GM12892 (cell line): ENCODE results near the gene HTRA2.
A peak's percentile ranks its signal among the peaks of the same experiment; 100 is the strongest.

ENCODE experiments used
- DNase-seq: peaks from one replicate; pipeline ENCODE4 v3.0.0; 2011; ENCODE audit not compliant: insufficient read length
- FAIRE-seq: peaks from 2 replicates; lab custom pipeline; 2011; peaks lifted over from hg19 to GRCh38; lab: Jason Lieb, UNC
- POLR2A ChIP-seq: IDR thresholded peaks from 2 replicates; pipeline ENCODE4 v1.6.1; 2011; ENCODE audit warnings: low read depth, low read length, control low read depth
- POLR2AphosphoS5 ChIP-seq: IDR thresholded peaks from 2 replicates; pipeline ENCODE4 v1.6.1; 2011; ENCODE audit warnings: low read depth, low read length, control low read depth
- TAF1 ChIP-seq: IDR thresholded peaks from 2 replicates; pipeline ENCODE4 v1.6.1; 2011; ENCODE audit warnings: low read depth, mild to moderate bottlenecking, control low read depth, low read length, borderline replicate concordance

Gene HTRA2

DNA sequence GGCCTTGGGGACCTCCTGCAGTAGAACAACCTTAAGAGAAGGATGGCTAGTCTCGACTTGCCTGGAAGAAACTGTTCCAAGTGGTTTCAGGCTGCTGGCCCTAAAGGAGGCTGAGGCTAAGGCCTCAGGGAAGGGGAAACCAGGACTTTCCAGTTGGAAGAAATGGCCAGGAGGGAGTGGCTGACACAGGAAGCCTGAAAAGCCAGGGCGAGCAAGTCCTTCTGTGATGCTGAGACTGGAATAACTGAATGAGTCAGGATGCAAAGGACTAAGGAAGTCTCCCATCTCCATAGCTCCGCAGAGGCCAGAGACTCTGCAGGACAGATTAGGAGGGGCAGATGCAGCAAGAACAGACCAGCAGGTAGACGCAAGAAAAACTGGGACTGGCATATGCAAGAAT is 7.4 kb downstream of the HTRA2 start:
- DNase-seq (no peak), FAIRE-seq (peak; percentile 27)
- TF ChIP-seq POLR2A (no peak; the same call in 1 of the 2 replicates), TAF1 (no peak), POLR2AphosphoS5 (no peak)

DNA sequence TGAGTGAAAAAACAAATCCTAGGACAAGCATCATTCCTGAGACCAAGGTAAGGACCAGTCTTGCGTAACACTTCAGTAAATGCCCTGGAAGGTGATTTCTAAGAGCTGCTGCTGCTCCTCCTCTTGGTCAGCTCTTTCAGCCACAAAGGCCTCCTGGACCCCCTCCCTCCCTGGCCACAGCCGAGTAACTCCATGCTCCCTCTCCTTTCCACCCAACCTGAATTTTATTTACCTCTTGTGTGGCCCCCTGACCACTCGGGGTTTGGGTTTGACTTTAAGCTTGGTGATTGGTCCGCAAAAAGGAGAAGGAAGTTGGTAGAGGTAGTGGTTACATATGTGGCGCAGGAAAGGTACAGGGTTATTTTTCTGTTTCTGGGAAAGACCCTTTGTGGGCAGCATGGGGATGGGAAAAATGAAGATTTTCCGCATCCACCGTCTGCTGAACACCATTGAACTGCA is 9.2 kb downstream of the HTRA2 start:
- DNase-seq, result no peak
- TF ChIP-seq POLR2A, result no peak
- 0 out of 2 replicates have a peak, but pooled peaks have one; percentile 12 for TF ChIP-seq POLR2AphosphoS5
- FAIRE-seq, result peak; percentile 9

- DNase-seq (no peak), FAIRE-seq (no peak)
- TF ChIP-seq TAF1 (no peak), POLR2AphosphoS5 (0 out of 2 replicates have a peak, but pooled peaks have one; percentile 2), POLR2A (no peak)
Observed at GRCh38 chr2:74540291-74540690, 10.6 kb downstream of the HTRA2 start.

DNA sequence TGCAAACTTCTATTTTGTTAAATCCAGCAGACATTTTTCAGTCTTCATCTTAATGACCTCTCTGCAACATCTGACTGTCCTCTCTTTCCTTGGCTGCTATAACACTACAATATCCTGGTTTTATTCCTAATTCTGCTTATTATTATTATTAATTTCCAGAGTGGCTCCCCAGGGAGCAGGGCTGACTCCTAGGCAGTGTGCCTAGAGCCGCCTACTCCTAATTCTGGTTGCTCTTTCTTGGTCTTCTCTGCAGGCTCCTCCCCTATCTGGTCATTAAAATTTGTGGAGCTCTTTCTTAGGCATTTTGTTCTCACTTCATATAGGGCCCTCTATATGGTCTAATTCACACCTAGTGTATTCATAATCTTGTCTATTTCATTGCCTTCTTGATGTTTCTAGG is 13.2 kb downstream of the HTRA2 start:
- no peak for DNase-seq
- TF ChIP-seq POLR2AphosphoS5 (no peak), TAF1 (no peak)
- FAIRE-seq, result no peak

- DNase-seq, result no peak
- TF ChIP-seq TAF1 (no peak), POLR2AphosphoS5 (no peak), POLR2A (no peak)
- FAIRE-seq, result no peak
Observed at GRCh38 chr2:74544634-74545033, 14.9 kb downstream of the HTRA2 start.

DNA sequence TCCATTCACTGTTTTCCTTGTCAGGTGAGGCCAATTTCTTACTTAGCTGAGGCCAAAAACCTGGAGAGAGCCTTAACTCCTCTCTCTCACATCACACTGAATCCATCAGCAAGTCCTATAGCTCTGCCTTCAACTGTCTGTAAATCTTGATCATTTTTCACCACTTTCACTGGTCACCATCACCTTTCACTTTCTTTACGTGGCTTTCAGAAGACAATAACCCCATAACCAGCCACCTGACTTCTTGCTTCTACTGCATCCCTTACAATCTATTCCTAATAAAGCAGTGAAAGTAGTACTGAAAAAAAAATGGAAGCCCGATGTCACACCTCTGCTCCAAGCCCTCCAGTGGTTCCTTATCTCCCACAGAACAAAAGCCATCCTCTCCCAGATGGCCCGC is 16.3 kb downstream of the HTRA2 start:
- FAIRE-seq (no peak), DNase-seq (no peak)
- no peak for TF ChIP-seq TAF1
- TF ChIP-seq POLR2A, result no peak
- no peak for TF ChIP-seq POLR2AphosphoS5

DNA sequence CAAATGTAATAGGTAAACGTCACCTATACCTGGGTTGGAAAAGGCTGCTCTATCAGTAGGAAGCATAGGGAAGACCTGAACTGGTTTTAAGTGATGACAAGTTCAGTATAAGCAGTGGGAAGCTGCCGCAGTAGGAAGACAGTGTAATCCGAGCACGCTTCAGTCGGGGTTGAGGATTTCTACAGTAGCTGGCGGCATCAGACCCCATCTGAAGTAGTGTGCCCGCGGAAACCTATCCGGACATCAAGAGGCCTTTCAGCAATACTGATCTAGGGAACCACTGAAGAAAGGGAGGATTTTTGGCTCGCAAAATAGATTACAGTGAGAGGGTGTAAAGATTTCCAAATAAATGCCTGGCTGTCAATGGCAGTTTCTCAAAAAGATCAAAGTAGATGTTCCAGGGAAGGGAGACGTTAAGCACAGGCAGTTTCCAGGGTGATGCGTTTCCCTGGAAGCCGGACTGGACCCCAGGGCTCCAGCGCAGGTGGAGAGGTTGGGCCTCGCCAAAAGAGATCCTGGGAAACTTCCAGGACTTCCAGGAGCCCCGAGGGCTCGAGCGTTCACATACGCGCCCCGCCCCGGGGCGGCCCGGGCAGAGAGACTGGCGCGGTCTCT is 18.7 kb downstream of the HTRA2 start:
- DNase-seq, result no peak
- TF ChIP-seq POLR2AphosphoS5, result no peak
- TF ChIP-seq TAF1, result no peak
- TF ChIP-seq POLR2A, result no peak
- no peak for FAIRE-seq

DNA sequence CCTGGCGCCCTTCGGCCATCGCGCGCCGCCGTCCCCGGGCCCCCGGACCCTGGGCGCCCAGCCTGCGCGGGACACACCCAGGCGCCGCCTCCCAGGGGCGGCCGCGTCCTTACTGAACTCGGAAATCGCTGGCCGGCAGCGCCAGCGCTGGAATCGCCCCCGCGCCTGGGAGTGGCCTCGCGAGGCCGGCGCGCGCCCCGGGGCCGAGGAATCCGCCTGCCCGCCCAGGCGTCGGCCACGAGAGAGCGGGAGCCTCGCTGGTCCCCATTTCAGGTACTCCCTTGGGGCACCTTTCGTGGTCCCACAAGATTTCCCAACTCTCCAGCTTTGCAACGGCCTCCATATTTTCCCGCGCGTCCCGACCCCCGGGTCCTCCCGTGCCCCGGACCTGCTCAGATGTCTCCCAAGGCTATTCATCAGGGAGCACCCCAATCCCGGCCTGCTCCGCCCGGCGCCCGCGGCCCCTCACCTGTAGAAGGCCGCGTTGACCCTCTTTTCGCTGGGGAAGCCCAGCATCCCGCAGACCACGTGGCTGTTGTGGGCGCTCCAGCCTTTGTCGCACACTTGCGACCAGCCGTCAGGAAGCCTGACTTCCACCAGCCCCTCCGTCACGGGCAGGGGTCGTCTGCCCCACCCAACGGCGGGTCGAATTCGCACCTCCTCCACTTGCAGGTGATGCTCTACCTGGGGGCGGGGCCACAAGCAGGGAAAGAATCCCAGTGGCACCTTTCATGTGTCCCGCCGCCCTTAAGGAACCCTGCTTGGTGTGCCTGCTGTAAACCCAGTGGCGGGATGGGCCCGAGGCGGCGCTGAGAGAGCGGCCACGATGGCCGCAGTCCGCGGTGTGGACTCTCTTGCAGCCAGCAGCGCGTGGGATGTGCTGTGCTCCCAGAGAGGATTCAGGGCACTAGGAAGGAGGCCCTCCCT is 19.4 kb downstream of the HTRA2 start:
- no peak for DNase-seq
- peak; percentile 58; the same call in 1 of the 2 replicates for TF ChIP-seq POLR2A
- TF ChIP-seq POLR2AphosphoS5, result no peak; the same call in 1 of the 2 replicates
- TF ChIP-seq TAF1, result peak; percentile 31; the same call in 1 of the 2 replicates
- FAIRE-seq, result peak; percentile 30

DNA sequence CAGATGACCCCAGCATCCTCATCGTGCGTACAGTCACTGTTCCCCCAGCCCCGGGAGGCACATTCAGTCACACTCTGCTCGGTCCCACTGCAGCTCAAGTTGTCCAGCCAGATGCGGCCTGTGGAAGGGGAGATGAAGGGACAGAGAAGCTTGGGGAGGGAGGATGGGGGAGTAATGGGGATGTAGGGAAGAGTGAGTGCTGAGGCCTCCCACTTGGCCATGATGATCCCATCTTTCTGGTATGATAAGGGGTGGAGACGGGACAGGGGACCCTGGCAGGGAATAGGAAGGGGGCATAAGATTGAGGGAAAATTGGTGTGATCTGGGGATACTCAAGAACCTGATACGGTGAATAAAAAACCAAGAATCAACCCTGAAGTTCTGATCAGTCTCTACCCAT is 20.5 kb downstream of the HTRA2 start:
- FAIRE-seq, result no peak
- no peak for TF ChIP-seq TAF1
- TF ChIP-seq POLR2AphosphoS5, result no peak
- no peak for TF ChIP-seq POLR2A

DNA sequence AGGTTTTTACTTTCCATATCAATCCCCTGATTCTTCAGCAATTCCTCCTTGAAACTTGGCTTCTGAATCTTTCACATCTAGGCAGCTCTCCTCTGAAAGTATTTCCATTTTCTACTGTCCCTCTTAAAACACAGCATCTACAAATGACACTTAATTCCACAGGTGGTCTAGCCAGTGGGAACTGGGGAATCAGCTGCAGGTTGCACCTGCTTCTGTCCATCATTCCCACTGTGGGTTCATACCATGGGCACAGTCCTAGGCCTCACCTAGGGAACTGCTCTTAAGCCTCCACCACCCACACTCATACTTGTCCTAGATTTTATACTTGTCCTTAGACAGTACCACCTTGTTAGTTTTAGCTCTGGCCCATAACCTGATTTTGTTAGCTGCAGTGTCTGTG is 21.8 kb downstream of the HTRA2 start:
- FAIRE-seq (no peak), DNase-seq (no peak)
- no peak for TF ChIP-seq TAF1
- 0 out of 2 replicates have a peak, but pooled peaks have one; percentile 3 for TF ChIP-seq POLR2A
- no peak for TF ChIP-seq POLR2AphosphoS5

More for the DNA sequence above, 20.5 kb downstream of the HTRA2 start:
- DNase-seq, result no peak

- DNase-seq (no peak), FAIRE-seq (peak; percentile 70)
- TF ChIP-seq POLR2AphosphoS5, result no peak
- peak; percentile 48; the same call in 1 of the 2 replicates for TF ChIP-seq TAF1
- no peak for TF ChIP-seq POLR2A
Observed at GRCh38 chr2:74551942-74552913, 22.5 kb downstream of the HTRA2 start.
